ENCODE data around the gene ATF2.
"Not testable (repeated sequence)": the region's sequence is repeated elsewhere in the genome, so short reads cannot be mapped to it uniquely, and the experiment has no call there.

Gene ATF2

GRCh38 chr2:175166216-175166824 is 1.7 kb downstream of the ATF2 start:
- no peak for DNase-seq (ENCODE audit: low spot score)

GRCh38 chr2:175164235-175164634 is 3.8 kb downstream of the ATF2 start:
- no peak for DNase-seq (ENCODE audit: low spot score)

- DNase-seq (ENCODE audit: low spot score): no peak
Observed at GRCh38 chr2:175158894-175159293, 9.1 kb downstream of the ATF2 start.

GRCh38 chr2:175156534-175156933 is 11.5 kb downstream of the ATF2 start:
- no peak for DNase-seq (ENCODE audit: low spot score)

GRCh38 chr2:175154661-175155082 is 13.3 kb downstream of the ATF2 start:
- DNase-seq (ENCODE audit: low spot score): no peak

- DNase-seq (ENCODE audit: low spot score): no peak
Observed at GRCh38 chr2:175152242-175152641, 15.8 kb downstream of the ATF2 start.

GRCh38 chr2:175151791-175152190 is 16.2 kb downstream of the ATF2 start:
- DNase-seq (ENCODE audit: low spot score): no peak

- no peak for DNase-seq (ENCODE audit: low spot score)
Observed at GRCh38 chr2:175147186-175147585, 20.8 kb downstream of the ATF2 start.

- no peak for DNase-seq (ENCODE audit: low spot score)
Observed at GRCh38 chr2:175143678-175144077, 24.3 kb downstream of the ATF2 start.

- no peak for DNase-seq (ENCODE audit: low spot score)
Observed at GRCh38 chr2:175143191-175143590, 24.8 kb downstream of the ATF2 start.

GRCh38 chr2:175140332-175140731 is 27.7 kb downstream of the ATF2 start:
- DNase-seq (ENCODE audit: low spot score): no peak

- no peak for DNase-seq (ENCODE audit: low spot score)
Observed at GRCh38 chr2:175137793-175138192, 30.2 kb downstream of the ATF2 start.

GRCh38 chr2:175136334-175137215 is 31.4 kb downstream of the ATF2 start:
- DNase-seq (ENCODE audit: low spot score): no peak

- DNase-seq (ENCODE audit: low spot score): no peak
Observed at GRCh38 chr2:175135862-175136261, 32.1 kb downstream of the ATF2 start.

- DNase-seq (ENCODE audit: low spot score): no peak
Observed at GRCh38 chr2:175135177-175135576, 32.8 kb downstream of the ATF2 start.

- no peak for DNase-seq (ENCODE audit: low spot score)
Observed at GRCh38 chr2:175131252-175131651, 36.8 kb downstream of the ATF2 start.

- DNase-seq (ENCODE audit: low spot score): no peak
Observed at GRCh38 chr2:175126661-175127060, 41.3 kb downstream of the ATF2 start.

- DNase-seq (ENCODE audit: low spot score): no peak
Observed at GRCh38 chr2:175123254-175123653, 44.7 kb downstream of the ATF2 start.

GRCh38 chr2:175111200-175111657 is 56.8 kb downstream of the ATF2 start:
- peak; percentile 39 for DNase-seq (ENCODE audit: low spot score)

GRCh38 chr2:175108091-175108490 is 59.9 kb downstream of the ATF2 start:
- DNase-seq (ENCODE audit: low spot score): not testable (repeated sequence)

- no peak for DNase-seq (ENCODE audit: low spot score)
Observed at GRCh38 chr2:175107146-175107545, 60.9 kb downstream of the ATF2 start.

- DNase-seq (ENCODE audit: low spot score): no peak
Observed at GRCh38 chr2:175103191-175103590, 64.8 kb downstream of the ATF2 start.

- no peak for DNase-seq (ENCODE audit: low spot score)
Observed at GRCh38 chr2:175101514-175101913, 66.5 kb downstream of the ATF2 start.
